Neural progenitor cell (in vitro differentiated cells): ENCODE data around the gene PJA2. TPM values are rescaled to one million over a fixed set of nuclear protein-coding genes. Genes with fewer than 3 reads are reported as not detected.

Source experiments
- DNase-seq: peaks from one replicate; pipeline ENCODE4 v3.0.0-alpha.2; 2016; ENCODE audit warnings: low spot score
- H2AFZ ChIP-seq: fragments of 200-600 bp; sonication (generic); replicated peaks from 2 replicates; pipeline ENCODE4 v1.6.1; 2016; ENCODE audit warnings: antibody characterized with exemption
- H3F3A ChIP-seq: fragments of 200-600 bp; sonication (generic); 2 replicates; pipeline ENCODE4 v1.6.1; 2016; ENCODE audit warnings: antibody characterized with exemption, low read depth
- H3K27ac ChIP-seq: fragments of 200-600 bp; sonication (generic); 2 replicates; pipeline ENCODE4 v1.5.1; 2016; ENCODE audit warnings: mild to moderate bottlenecking
- H3K27me3 ChIP-seq: fragments of 200-600 bp; sonication (generic); 2 replicates; pipeline ENCODE4 v1.6.1; 2016; ENCODE audit warnings: mild to moderate bottlenecking, moderate library complexity
- H3K36me3 ChIP-seq: fragments of 200-600 bp; sonication (generic); 2 replicates; pipeline ENCODE4 v1.5.1; 2016
- H3K4me1 ChIP-seq: fragments of 200-600 bp; sonication (generic); 2 replicates; pipeline ENCODE4 v1.6.1; 2016; ENCODE audit warnings: mixed run types
- H3K4me2 ChIP-seq: fragments of 200-600 bp; sonication (generic); 2 replicates; pipeline ENCODE4 v1.6.1; 2016
- H3K4me3 ChIP-seq: fragments of 200-600 bp; sonication (generic); 2 replicates; pipeline ENCODE4 v1.5.1; 2016
- H3K79me2 ChIP-seq: fragments of 200-600 bp; sonication (generic); 2 replicates; pipeline ENCODE4 v1.6.1; 2016; ENCODE audit warnings: low read depth
- H3K9ac ChIP-seq: fragments of 200-600 bp; sonication (generic); 2 replicates; pipeline ENCODE4 v1.6.1; 2016
- H3K9me3 ChIP-seq: fragments of 200-600 bp; sonication (generic); 2 replicates; pipeline ENCODE4 v1.5.1; 2016; ENCODE audit warnings: low read depth
- H4K20me1 ChIP-seq: fragments of 200-600 bp; sonication (generic); 2 replicates; pipeline ENCODE4 v1.6.1; 2016; ENCODE audit warnings: low read depth
- H3K27ac Mint-ChIP-seq: 3 replicates; pipeline ENCODE4 v1.8.0; 2021; ENCODE audit warnings: mixed read lengths
- H3K27me3 Mint-ChIP-seq: 2 replicates; pipeline ENCODE4 v1.8.0; 2022; ENCODE audit warnings: low read depth, mild to moderate bottlenecking, inconsistent platforms, moderate library complexity, mixed read lengths; ENCODE audit not compliant: insufficient read depth
- H3K36me3 Mint-ChIP-seq: 3 replicates; pipeline ENCODE4 v1.8.0; 2021; ENCODE audit warnings: mixed read lengths
- H3K4me1 Mint-ChIP-seq: 3 replicates; pipeline ENCODE4 v1.8.0; 2021; ENCODE audit warnings: mixed read lengths
- H3K4me3 Mint-ChIP-seq: 3 replicates; pipeline ENCODE4 v1.8.0; 2021; ENCODE audit warnings: mild to moderate bottlenecking, moderate library complexity, mixed read lengths
- H3K9me3 Mint-ChIP-seq: 3 replicates; pipeline ENCODE4 v1.8.0; 2020; ENCODE audit warnings: mixed read lengths
- CTCF ChIP-seq: fragments of 200-600 bp; sonication (generic); IDR thresholded peaks from 2 replicates; pipeline ENCODE4 v1.5.1; 2017; ENCODE audit warnings: antibody characterized with exemption, mild to moderate bottlenecking
- EZH2 ChIP-seq: fragments of 200-600 bp; sonication (generic); IDR thresholded peaks from 2 replicates; pipeline ENCODE4 v1.6.1; 2017; ENCODE audit warnings: antibody characterized with exemption, mild to moderate bottlenecking, moderate library complexity
- EZH2phosphoT487 ChIP-seq: fragments of 200-600 bp; sonication (generic); IDR thresholded peaks from 2 replicates; pipeline ENCODE4 v1.6.1; 2017; ENCODE audit warnings: antibody characterized with exemption
- total RNA-seq: library from RNA; depleted of rRNA; stranded (reverse); fragments of >200 nt; gene quantifications from 2 replicates; pipeline ENCODE4 v1.2.3, GENCODE V29; 2015; ENCODE audit warnings: low replicate concordance

The PJA2 gene
- total RNA-seq, 1 donor from 2014 or later: 128 TPM

- no peak overlapping the region for H3K4me2 ChIP-seq
- H3K9ac ChIP-seq: no peak overlapping the region
- peaks cover 2% of the 10 kb centered on the region for H3K27me3 Mint-ChIP-seq
- no peak for DNase-seq
- TF ChIP-seq EZH2: no peak
- no peak for TF ChIP-seq EZH2phosphoT487
- TF ChIP-seq CTCF: no peak
- no peak overlapping the region for H3K4me3 Mint-ChIP-seq
- no peaks in the 10 kb centered on the region for H3K9me3 ChIP-seq
- no peaks in the 10 kb centered on the region for H3K9me3 Mint-ChIP-seq
- H3K36me3 ChIP-seq: no peaks in the 10 kb centered on the region
- H2AFZ ChIP-seq: no peak overlapping the region
- H3K36me3 Mint-ChIP-seq: no peaks in the 10 kb centered on the region
- no peak overlapping the region for H3K27ac ChIP-seq
- no peaks in the 10 kb centered on the region for H4K20me1 ChIP-seq
- H3K4me1 Mint-ChIP-seq: peaks cover 2% of the 10 kb centered on the region
- no peaks in the 10 kb centered on the region for H3K27me3 ChIP-seq
- H3K27ac Mint-ChIP-seq: no peak overlapping the region
- H3K4me1 ChIP-seq: peaks cover 7% of the 10 kb centered on the region
- no peaks in the 10 kb centered on the region for H3K79me2 ChIP-seq
- no peaks in the 10 kb centered on the region for H3F3A ChIP-seq
- H3K4me3 ChIP-seq: no peak overlapping the region
Observed at GRCh38 chr5:109315245-109315644, 94.5 kb downstream of the PJA2 start.

- no peak overlapping the region for H3K27ac Mint-ChIP-seq
- H3K4me3 Mint-ChIP-seq: no peak overlapping the region
Observed at GRCh38 chr5:109313127-109313526, 96.6 kb downstream of the PJA2 start.

GRCh38 chr5:109312695-109313094, 97.1 kb downstream of the PJA2 start:
- no peaks in the 10 kb centered on the region for H3K9me3 ChIP-seq
- no peak overlapping the region for H3K4me2 ChIP-seq
- no peak overlapping the region for H3K27ac Mint-ChIP-seq
- H3K4me1 Mint-ChIP-seq: peaks cover 2% of the 10 kb centered on the region
- no peak overlapping the region for H3K9ac ChIP-seq
- H3K4me1 ChIP-seq: peaks cover 7% of the 10 kb centered on the region
- H3K36me3 Mint-ChIP-seq: no peaks in the 10 kb centered on the region
- no peaks in the 10 kb centered on the region for H3K79me2 ChIP-seq
- H3F3A ChIP-seq: no peaks in the 10 kb centered on the region
- H3K4me3 ChIP-seq: no peak overlapping the region
- H4K20me1 ChIP-seq: no peaks in the 10 kb centered on the region
- no peak for TF ChIP-seq EZH2
- TF ChIP-seq CTCF: no peak
- no peak for TF ChIP-seq EZH2phosphoT487
- no peaks in the 10 kb centered on the region for H3K9me3 Mint-ChIP-seq
- no peak overlapping the region for H3K4me3 Mint-ChIP-seq
- no peaks in the 10 kb centered on the region for H3K36me3 ChIP-seq
- peaks cover 2% of the 10 kb centered on the region for H3K27me3 Mint-ChIP-seq
- H3K27ac ChIP-seq: no peak overlapping the region
- no peak for DNase-seq
- H2AFZ ChIP-seq: no peak overlapping the region
- H3K27me3 ChIP-seq: no peaks in the 10 kb centered on the region

More at GRCh38 chr5:109313127-109313526, 96.6 kb downstream of the PJA2 start:
- Mint-ChIP-seq H3K27me3 (peaks cover 2% of the 10 kb centered on the region), H3K9me3 (no peaks in the 10 kb centered on the region), H3K4me1 (peaks cover 2% of the 10 kb centered on the region), H3K36me3 (no peaks in the 10 kb centered on the region)
- Histone ChIP-seq H3K27ac (no peak overlapping the region), H3K36me3 (no peaks in the 10 kb centered on the region), H3K79me2 (no peaks in the 10 kb centered on the region), H3K4me2 (no peak overlapping the region), H3K9me3 (no peaks in the 10 kb centered on the region), H3K27me3 (no peaks in the 10 kb centered on the region), H3K4me3 (no peak overlapping the region), H3K9ac (no peak overlapping the region), H3F3A (no peaks in the 10 kb centered on the region), H2AFZ (no peak overlapping the region), H4K20me1 (no peaks in the 10 kb centered on the region), H3K4me1 (peaks cover 7% of the 10 kb centered on the region)
- DNase-seq: no peak
- no peak for TF ChIP-seq EZH2
- TF ChIP-seq CTCF: no peak
- no peak for TF ChIP-seq EZH2phosphoT487
